Measurements from ENCODE around the gene ABCB11. TPM values are rescaled to one million over a fixed set of nuclear protein-coding genes. Genes with fewer than 3 reads are reported as not detected.

The ABCB11 gene
- total and polyA plus RNA-seq, 2 donors from 2014 or later: 0.03 TPM; not detected in 1

- Histone ChIP-seq H3K27me3 (ENCODE audit: control insufficient read depth, insufficient read depth, low read length) (no peaks in the 10 kb centered on the region), H3K4me1 (ENCODE audit: control insufficient read depth in 2 of 3, insufficient read depth in 2 of 3, low read depth in 1 of 3, low read length in 3 of 3) (no peaks in the 10 kb centered on the region), H3K36me3 (ENCODE audit: control insufficient read depth in 2 of 3, insufficient read depth in 3 of 3, low read length in 3 of 3) (no peaks in the 10 kb centered on the region), H3K27ac (ENCODE audit: low read depth in 2 of 2, low read length in 2 of 2) (no peak overlapping the region), H3K4me3 (ENCODE audit: low read length in 3 of 3) (no peak overlapping the region), H3K9me3 (ENCODE audit: control insufficient read depth in 2 of 3, insufficient read depth in 1 of 3, low read length in 3 of 3) (peaks cover 0 to 3% (median 0%) of the 10 kb centered on the region in 3 donors), H3K9ac (ENCODE audit: low read length in 3 of 3) (no peak overlapping the region)
- FAIRE-seq (no peak), DNase-seq (no peak)
- no peak for TF ChIP-seq CTCF (IDR thresholded peaks at IDR 0.05; ENCODE audit: borderline replicate concordance, extremely low read depth, insufficient read depth)
- intact Hi-C loops (cut with DNase I): no loop called here
Observed at GRCh38 chr2:168949324-168949723, 81.8 kb downstream of the ABCB11 start.

GRCh38 chr2:168948621-168949212 is 82.4 kb downstream of the ABCB11 start:
- Histone ChIP-seq H3K27ac (ENCODE audit: low read depth in 2 of 2, low read length in 2 of 2) (no peak overlapping the region), H3K36me3 (ENCODE audit: control insufficient read depth in 2 of 3, insufficient read depth in 3 of 3, low read length in 3 of 3) (no peaks in the 10 kb centered on the region), H3K9me3 (ENCODE audit: control insufficient read depth in 2 of 3, insufficient read depth in 1 of 3, low read length in 3 of 3) (peaks cover 0 to 3% (median 0%) of the 10 kb centered on the region in 3 donors), H3K9ac (ENCODE audit: low read length in 3 of 3) (no peak overlapping the region), H3K4me3 (ENCODE audit: low read length in 3 of 3) (no peak overlapping the region), H3K4me1 (ENCODE audit: control insufficient read depth in 2 of 3, insufficient read depth in 2 of 3, low read depth in 1 of 3, low read length in 3 of 3) (no peaks in the 10 kb centered on the region), H3K27me3 (ENCODE audit: control insufficient read depth, insufficient read depth, low read length) (no peaks in the 10 kb centered on the region)
- FAIRE-seq: no peak
- intact Hi-C loops (cut with DNase I): no loop called here
- TF ChIP-seq CTCF (IDR thresholded peaks at IDR 0.05; ENCODE audit: borderline replicate concordance, extremely low read depth, insufficient read depth): peak; percentile 30
- no peak for DNase-seq

- FAIRE-seq (no peak), DNase-seq (no peak)
- H3K4me1 ChIP-seq (ENCODE audit: control insufficient read depth in 2 of 3, insufficient read depth in 2 of 3, low read depth in 1 of 3, low read length in 3 of 3): no peaks in the 10 kb centered on the region
- H3K27ac ChIP-seq (ENCODE audit: low read depth in 2 of 2, low read length in 2 of 2): no peak overlapping the region
- H3K9me3 ChIP-seq (ENCODE audit: control insufficient read depth in 2 of 3, insufficient read depth in 1 of 3, low read length in 3 of 3): no peaks in the 10 kb centered on the region
- no peaks in the 10 kb centered on the region for H3K36me3 ChIP-seq (ENCODE audit: control insufficient read depth in 2 of 3, insufficient read depth in 3 of 3, low read length in 3 of 3)
- intact Hi-C loops (cut with DNase I): no loop called here
- H3K4me3 ChIP-seq (ENCODE audit: low read length in 3 of 3): no peak overlapping the region
- no peak for TF ChIP-seq CTCF (IDR thresholded peaks at IDR 0.05; ENCODE audit: borderline replicate concordance, extremely low read depth, insufficient read depth)
- H3K27me3 ChIP-seq (ENCODE audit: control insufficient read depth, insufficient read depth, low read length): no peaks in the 10 kb centered on the region
- H3K9ac ChIP-seq (ENCODE audit: low read length in 3 of 3): no peak overlapping the region
Observed at GRCh38 chr2:168945508-168945907, 85.6 kb downstream of the ABCB11 start.

- Histone ChIP-seq H3K4me1 (ENCODE audit: control insufficient read depth in 2 of 3, insufficient read depth in 2 of 3, low read depth in 1 of 3, low read length in 3 of 3) (no peaks in the 10 kb centered on the region), H3K4me3 (ENCODE audit: low read length in 3 of 3) (no peak overlapping the region), H3K9me3 (ENCODE audit: control insufficient read depth in 2 of 3, insufficient read depth in 1 of 3, low read length in 3 of 3) (no peaks in the 10 kb centered on the region), H3K27ac (ENCODE audit: low read depth in 2 of 2, low read length in 2 of 2) (no peak overlapping the region), H3K9ac (ENCODE audit: low read length in 3 of 3) (no peak overlapping the region), H3K27me3 (ENCODE audit: control insufficient read depth, insufficient read depth, low read length) (no peaks in the 10 kb centered on the region), H3K36me3 (ENCODE audit: control insufficient read depth in 2 of 3, insufficient read depth in 3 of 3, low read length in 3 of 3) (no peaks in the 10 kb centered on the region)
- FAIRE-seq (no peak), DNase-seq (no peak)
- no peak for TF ChIP-seq CTCF (IDR thresholded peaks at IDR 0.05; ENCODE audit: borderline replicate concordance, extremely low read depth, insufficient read depth)
- intact Hi-C loops (cut with DNase I): no loop called here
Observed at GRCh38 chr2:168944065-168944464, 87.1 kb downstream of the ABCB11 start.

All from kidney (tissue), 14 donors.